HG02642 (cell line): ENCODE measurements around the gene MRPS14.
A peak's percentile ranks its signal among the peaks of the same experiment; 100 is the strongest.
"Not testable (repeated sequence)": the region's sequence is repeated elsewhere in the genome, so short reads cannot be mapped to it uniquely, and the experiment has no call there.

Experiments
- ATAC-seq: cut with Tn5 transposase; IDR thresholded peaks from one replicate; pipeline ENCODE4 v1.9.1; 2021; ENCODE audit warnings: mild to moderate bottlenecking; ENCODE audit not compliant: unreplicated experiment, poor library complexity

The MRPS14 gene

GRCh38 chr1:175023043-175023921 is at the start of gene MRPS14:
Gene MRPS14, minus strand, starts transcription at chr1:175023425. Its CDS starts 17 bp downstream, at chr1:175023408.
- peak; percentile 94 for ATAC-seq

- ATAC-seq, result peak; percentile 69
These were observed 49.1 kb upstream of the MRPS14 start for GRCh38 chr1:175072099-175072951.

GRCh38 chr1:175071276-175071943 is 48.2 kb upstream of the MRPS14 start:
- ATAC-seq, result no peak

GRCh38 chr1:175070818-175071217 is 47.6 kb upstream of the MRPS14 start:
- ATAC-seq, result no peak

GRCh38 chr1:175067362-175068106 is 44.3 kb upstream of the MRPS14 start, which contains the start of gene TNN:
Gene TNN, plus strand, starts transcription at chr1:175067833. Its CDS starts 9,586 bp downstream, at chr1:175077419.
- ATAC-seq, result no peak

GRCh38 chr1:175062858-175063257 is 39.6 kb upstream of the MRPS14 start:
- no peak for ATAC-seq

- no peak for ATAC-seq
These were observed 39.1 kb upstream of the MRPS14 start for GRCh38 chr1:175062339-175062738.

- no peak for ATAC-seq
These were observed 31.5 kb upstream of the MRPS14 start for GRCh38 chr1:175054736-175055135.

GRCh38 chr1:175050992-175051391 is 27.8 kb upstream of the MRPS14 start:
- ATAC-seq, result no peak

GRCh38 chr1:175045519-175045918 is 22.3 kb upstream of the MRPS14 start:
- ATAC-seq, result no peak

- ATAC-seq, result no peak
These were observed 21.9 kb upstream of the MRPS14 start for GRCh38 chr1:175045097-175045496.

- not testable (repeated sequence) for ATAC-seq
These were observed 21.4 kb upstream of the MRPS14 start for GRCh38 chr1:175044591-175044990.

- no peak for ATAC-seq
These were observed 20.6 kb upstream of the MRPS14 start for GRCh38 chr1:175043824-175044223.

GRCh38 chr1:175042650-175043049 is 19.4 kb upstream of the MRPS14 start:
- ATAC-seq, result no peak

- no peak for ATAC-seq
These were observed 17.2 kb upstream of the MRPS14 start for GRCh38 chr1:175040324-175040879.

GRCh38 chr1:175037416-175037815 is 14.2 kb upstream of the MRPS14 start:
- ATAC-seq, result no peak

GRCh38 chr1:175036476-175036875 is 13.3 kb upstream of the MRPS14 start:
- ATAC-seq, result no peak

- no peak for ATAC-seq
These were observed 12.6 kb upstream of the MRPS14 start for GRCh38 chr1:175035865-175036264.

GRCh38 chr1:175034775-175035174 is 11.6 kb upstream of the MRPS14 start:
- no peak for ATAC-seq

- ATAC-seq, result no peak
These were observed 10.7 kb upstream of the MRPS14 start for GRCh38 chr1:175033953-175034352.
